HG03060 (cell line): Measurements from ENCODE around the gene NCMAP.
"Not testable (repeated sequence)": the region's sequence is repeated elsewhere in the genome, so short reads cannot be mapped to it uniquely, and the experiment has no call there.

Source experiments
- ATAC-seq: cut with Tn5 transposase; IDR thresholded peaks from one replicate; pipeline ENCODE4 v1.9.1; 2021; ENCODE audit warnings: low read depth, moderate number of reproducible peaks; ENCODE audit not compliant: unreplicated experiment

Gene NCMAP

GRCh38 chr1:24540906-24541710, 14.8 kb upstream of the NCMAP start:
- ATAC-seq, result no peak

GRCh38 chr1:24541711-24542346, 14.1 kb upstream of the NCMAP start:
- ATAC-seq, result no peak

- ATAC-seq, result no peak
Measured at GRCh38 chr1:24544239-24544638, 11.6 kb upstream of the NCMAP start.

DNA sequence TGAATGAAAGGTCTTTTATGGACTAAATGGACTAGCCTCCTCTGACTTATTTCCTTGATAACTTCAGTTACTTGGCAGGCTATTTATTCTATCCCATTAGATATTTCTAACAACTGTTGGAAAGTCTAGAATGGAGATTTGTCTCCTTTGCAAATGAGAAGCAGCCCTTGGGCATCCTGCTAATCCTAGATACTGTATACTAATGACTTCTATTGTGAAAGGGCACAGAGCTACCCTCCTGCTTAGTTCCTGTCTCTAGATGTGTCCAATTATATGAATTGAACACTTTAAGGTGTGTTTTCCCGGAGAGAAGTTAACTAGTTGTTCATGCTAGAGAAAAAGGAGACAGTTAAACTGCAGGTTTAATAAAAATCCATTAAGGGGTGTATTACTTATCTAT, 10.2 kb upstream of the NCMAP start:
- no peak for ATAC-seq

DNA sequence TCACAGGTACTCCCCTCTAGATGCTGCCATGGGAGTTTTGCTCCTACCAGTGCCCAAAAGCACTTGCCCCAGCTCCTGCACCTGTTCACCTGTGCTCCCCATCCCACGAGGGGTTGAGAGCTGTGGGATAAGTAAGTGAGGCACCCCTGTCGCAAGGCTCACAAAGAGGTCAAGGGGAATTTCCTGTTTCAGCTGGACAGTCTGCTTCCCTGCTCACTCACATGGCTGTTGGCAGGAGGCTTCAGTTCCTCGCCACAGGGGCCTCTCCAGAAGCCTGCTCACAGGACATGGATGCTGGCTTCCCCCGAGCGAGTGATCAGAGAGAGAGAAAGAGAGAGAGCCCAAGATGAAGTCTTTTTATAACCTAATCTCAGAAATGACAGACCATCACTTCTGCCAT, 8.7 kb upstream of the NCMAP start:
- ATAC-seq, result no peak

- ATAC-seq, result no peak
Measured at GRCh38 chr1:24548070-24548469, 7.8 kb upstream of the NCMAP start.

GRCh38 chr1:24549210-24549609, 6.7 kb upstream of the NCMAP start:
- not testable (repeated sequence) for ATAC-seq

DNA sequence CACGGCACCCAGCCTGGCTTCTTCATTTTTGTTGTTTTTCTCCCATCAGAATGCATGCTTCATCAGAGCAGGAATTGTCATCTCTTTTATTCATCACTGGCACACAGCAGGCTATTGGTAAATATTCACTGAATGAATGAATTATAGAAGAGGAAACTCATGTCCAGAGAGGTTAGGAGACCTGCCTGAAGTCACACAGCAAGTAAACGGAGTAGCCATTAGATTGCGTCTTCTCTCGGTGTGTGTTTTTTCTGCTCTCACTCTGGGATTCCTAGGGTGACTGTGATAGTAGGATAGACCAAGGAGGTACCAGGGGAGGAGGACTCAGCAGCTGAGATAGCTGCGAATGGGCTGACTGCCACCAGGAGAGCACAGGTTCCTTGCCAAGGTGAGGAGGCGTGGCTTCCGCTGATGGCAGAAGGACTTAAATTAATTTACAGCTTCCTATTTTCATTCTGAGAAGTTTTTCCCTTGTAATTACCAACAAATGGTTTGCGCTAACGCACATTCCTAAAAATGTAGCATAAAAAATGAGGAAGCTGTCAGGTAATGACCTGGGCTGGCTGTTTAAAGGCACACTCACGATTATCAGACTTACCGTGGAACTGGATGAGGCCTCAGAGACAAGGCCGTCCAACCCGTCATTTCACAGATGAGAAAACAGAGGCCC, 4.5 kb upstream of the NCMAP start:
- no peak for ATAC-seq

DNA sequence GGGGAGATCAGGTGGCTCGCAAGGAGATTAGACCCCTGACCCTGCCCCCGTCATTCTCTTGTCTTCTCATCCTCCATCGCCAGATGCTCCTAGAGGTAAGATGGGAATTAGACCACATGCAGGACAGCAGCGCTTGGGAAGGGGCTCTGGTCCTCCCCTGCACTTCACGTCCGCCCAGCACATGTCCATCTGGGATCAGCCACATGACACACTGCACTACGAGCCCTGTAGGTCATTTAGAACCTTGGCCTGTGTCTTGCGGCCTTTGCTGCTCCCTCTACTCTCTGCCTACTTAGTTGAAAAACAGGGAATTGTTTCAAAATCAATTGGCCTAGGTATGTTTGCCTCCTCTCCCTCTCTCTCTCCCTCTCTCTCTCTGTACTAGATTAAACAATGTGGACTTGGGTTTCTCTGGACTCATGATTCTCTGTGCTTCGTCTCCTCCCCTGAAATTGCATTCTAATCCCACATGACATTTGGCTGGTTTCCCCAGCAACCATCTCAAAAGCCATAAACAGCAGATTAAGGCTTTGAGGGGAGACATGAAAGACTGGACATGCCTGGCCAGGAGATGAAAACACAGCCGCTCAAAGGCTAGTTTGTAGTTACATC, 3.8 kb upstream of the NCMAP start:
- ATAC-seq, result no peak

DNA sequence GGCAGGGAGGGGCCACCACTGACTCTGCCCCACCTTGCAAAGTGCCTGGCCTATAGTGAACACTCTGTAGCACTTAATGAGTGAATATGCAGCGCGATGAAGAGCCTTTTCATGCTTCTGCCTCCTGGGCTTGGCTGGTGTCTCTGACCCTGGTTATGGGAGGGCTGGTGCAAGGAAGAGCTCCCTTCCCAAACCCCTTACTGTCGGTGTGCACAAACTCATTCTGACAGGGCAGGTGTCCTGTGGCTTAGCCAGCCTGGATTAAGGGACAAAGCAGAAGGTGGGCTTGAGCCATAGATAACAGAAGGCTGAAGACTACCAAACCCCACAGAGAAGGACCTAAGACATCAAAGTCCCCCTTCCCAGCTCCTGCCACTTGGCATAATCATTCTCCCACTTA, 2.0 kb upstream of the NCMAP start:
- no peak for ATAC-seq

DNA sequence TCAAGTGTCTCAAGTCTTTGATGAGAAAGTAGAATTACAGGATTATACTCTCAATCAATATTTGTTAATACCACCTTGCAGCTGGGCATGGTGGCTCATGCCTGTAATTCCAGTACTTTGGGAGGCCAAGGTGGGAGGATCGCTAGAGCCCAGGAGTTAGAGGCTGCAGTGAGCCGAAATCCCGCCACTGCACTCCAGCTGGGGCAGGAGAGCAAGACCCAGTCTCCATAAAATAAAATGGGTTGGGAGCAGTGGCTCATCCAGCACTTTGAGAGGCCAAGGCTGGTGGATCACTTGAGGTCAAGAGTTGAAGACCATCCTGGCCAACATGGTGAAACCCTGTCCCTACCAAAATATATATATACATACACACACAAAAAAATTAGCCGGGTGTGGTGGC, 1.2 kb upstream of the NCMAP start:
- no peak for ATAC-seq

DNA sequence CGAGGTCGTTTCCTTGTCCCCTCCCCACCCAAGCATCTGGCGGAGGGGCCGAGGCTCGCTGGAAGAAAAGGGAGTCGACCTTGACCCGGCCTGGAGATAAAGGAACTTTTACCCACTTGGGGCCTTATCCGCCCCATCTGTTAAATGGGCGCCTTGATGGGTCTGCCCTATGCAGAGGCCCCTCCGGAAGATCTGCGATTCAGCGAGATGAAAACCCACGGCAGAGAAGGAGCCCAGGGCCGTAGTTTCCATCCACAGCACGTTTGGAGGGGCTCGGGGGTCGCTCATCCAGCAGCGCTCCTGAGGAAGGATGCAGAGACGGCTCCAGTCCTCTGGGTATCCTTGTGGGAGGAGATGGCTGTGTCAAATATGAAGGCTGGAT, 518 bp downstream of the NCMAP start:
- no peak for ATAC-seq

- ATAC-seq, result no peak
Measured at GRCh38 chr1:24557220-24557619, 1.3 kb downstream of the NCMAP start.

- ATAC-seq, result no peak
Measured at GRCh38 chr1:24557711-24558131, 1.8 kb downstream of the NCMAP start.

DNA sequence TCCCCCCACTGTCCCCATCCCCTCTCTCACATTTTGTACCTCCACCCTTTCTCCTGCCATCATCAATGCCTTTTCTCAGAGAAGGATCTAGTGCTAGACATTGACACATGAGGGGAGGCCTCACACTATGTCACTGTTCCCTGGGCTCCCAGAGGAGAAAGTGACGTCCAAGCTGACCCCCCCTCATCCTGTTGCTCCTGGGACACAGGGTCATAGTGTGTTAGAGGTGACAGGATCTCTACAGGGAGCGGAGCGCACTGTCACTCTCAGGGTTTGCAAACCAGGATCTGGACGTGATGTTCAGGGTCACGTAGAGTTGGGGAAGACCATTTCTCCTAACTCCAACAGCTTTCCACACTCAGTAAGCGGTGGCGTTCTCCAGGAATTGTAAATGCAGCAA, 2.6 kb downstream of the NCMAP start:
- ATAC-seq, result no peak

DNA sequence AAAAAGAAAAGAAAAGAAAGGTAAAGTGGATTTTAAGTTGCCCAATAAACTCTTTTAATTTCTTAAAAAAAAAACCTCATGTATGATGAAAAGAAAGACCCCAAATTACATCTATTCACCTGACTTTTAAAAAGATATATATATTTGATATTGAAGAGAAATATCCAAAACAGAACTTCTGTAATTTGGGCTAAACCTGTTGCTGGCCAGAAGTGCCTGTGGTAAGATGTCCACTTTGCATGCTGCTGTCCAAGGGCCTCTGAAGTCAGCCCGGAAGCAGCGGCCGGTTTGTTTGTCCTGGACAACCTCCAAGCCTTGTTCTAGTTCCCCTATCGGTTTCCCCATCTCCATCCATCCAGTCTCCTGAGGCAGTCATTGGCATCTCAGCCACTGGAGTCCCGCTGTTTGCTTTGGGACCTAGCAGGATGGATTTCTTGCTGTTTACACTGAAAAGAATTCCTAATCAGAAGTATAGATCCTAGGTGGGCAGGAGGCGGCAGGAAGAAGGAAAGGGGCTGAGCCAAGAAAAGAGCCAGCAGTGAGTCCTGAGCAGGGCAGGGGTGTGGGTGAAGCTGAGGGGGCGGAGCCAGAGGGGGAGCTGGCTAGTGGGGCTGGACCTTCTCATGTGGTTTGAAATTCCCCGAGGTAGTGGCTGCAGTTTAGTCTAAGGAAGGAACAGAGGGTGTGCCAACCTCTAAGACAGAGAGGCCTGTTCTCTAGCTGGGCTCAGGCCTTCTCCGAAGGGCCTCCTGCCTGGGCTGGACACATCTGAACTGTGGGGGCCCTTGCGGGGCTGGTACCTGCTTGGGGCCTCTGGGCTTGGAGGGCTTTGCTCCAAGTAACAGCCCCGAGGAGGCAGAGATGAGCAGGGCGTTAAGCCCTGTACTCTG, 3.3 kb downstream of the NCMAP start:
- ATAC-seq, result no peak

GRCh38 chr1:24560361-24560760, 4.5 kb downstream of the NCMAP start:
- ATAC-seq, result no peak

GRCh38 chr1:24562625-24563024, 6.7 kb downstream of the NCMAP start:
- no peak for ATAC-seq

DNA sequence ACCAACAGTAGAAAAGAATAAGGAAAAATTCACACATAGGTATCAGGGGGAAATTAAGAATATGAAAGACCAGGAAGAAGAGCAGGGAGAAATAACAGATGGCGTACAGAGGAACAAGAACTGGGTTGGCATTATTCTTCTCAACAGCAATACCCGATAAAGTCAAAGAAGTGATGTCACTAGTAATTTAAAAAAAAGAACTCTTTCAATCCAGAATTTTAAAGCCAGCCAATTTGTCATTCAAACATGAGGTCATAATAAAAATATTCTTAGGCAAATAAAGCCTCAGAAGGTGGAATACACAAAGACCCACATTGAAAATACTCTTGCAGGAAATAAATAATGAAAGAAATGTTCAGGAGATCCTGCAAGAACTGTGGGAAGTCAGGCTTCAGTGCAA, 8.8 kb downstream of the NCMAP start:
- ATAC-seq, result no peak

GRCh38 chr1:24566236-24566867, 10.5 kb downstream of the NCMAP start:
- ATAC-seq, result no peak
